ENCODE data around the gene GLIS2.

Gene GLIS2

DNA sequence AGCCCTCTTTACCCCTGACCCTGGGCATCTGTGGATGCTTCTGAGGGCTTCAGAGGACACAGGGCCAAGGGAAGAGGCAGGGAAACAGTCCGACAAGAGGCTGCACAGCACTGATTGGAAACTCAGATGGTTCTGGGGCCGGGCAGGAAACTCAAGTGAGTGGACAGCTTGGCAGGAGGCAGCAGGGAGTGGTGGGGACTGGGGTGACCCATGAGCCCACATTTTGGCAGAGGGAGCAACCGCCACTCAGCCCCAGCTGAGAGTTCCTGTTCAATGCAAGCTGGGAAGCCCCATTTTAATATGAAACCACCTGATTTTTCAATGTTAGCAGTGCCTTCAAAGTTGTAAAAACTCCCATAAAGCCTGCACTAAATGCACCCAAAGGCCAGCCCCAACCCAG, 54.3 kb downstream of the GLIS2 start:
- DNase-seq (ENCODE audit: low read depth in 2 of 2): no peak
- TF ChIP-seq, protein P1, sequence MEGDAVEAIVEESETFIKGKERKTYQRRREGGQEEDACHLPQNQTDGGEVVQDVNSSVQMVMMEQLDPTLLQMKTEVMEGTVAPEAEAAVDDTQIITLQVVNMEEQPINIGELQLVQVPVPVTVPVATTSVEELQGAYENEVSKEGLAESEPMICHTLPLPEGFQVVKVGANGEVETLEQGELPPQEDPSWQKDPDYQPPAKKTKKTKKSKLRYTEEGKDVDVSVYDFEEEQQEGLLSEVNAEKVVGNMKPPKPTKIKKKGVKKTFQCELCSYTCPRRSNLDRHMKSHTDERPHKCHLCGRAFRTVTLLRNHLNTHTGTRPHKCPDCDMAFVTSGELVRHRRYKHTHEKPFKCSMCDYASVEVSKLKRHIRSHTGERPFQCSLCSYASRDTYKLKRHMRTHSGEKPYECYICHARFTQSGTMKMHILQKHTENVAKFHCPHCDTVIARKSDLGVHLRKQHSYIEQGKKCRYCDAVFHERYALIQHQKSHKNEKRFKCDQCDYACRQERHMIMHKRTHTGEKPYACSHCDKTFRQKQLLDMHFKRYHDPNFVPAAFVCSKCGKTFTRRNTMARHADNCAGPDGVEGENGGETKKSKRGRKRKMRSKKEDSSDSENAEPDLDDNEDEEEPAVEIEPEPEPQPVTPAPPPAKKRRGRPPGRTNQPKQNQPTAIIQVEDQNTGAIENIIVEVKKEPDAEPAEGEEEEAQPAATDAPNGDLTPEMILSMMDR (IDR thresholded peaks at IDR 0.05; ENCODE audit: low read depth, low read length): no peak
- H3K4me3 ChIP-seq (replicated peaks in 1 of 2; ENCODE audit: low read depth in 2 of 2, low read length in 2 of 2): no peak overlapping the region

DNA sequence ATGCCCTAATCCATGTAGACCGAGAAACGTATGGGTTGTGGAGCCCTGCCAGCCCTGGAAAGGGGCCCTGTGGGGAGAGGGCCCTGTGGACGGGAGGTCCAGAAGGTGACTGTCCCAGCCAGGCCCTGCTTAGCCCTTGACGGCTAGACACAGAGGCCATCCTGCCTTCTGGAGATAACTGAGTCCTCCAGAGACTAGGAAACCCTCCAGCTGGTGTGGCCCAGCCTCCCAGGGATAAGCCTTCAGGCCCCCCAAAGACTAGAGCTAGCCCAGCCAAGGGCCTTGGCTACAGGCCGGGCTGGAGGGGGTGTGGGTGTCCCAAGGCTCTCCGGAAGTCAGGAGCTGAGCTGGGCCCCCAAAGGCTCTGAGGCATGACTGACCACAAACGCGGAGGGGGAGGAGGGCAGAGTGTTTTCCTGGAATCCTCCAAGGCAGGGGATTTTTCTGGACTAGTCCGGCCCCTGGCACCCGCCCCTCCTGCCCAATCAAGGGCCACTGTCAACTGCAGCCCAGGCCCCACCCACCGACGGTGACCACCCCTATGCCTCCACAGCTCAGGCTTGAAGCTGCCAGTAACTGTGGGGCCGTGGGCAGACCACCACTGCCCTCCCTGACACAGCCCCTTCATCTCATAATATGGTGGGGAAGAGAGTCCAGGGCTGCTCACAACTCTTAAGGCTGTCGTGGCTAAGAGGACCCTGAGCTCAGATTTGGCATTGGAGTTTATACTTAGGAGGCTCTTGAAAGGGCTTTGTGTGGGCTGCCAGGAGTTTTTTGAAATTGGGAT, 54.9 kb downstream of the GLIS2 start:
- TF ChIP-seq, protein P1 (IDR thresholded peaks at IDR 0.05; ENCODE audit: low read depth, low read length): no peak
- no peak overlapping the region for H3K4me3 ChIP-seq (replicated peaks in 1 of 2; ENCODE audit: low read depth in 2 of 2, low read length in 2 of 2)
- DNase-seq (ENCODE audit: low read depth in 2 of 2): peak; percentile 88 to 98

DNA sequence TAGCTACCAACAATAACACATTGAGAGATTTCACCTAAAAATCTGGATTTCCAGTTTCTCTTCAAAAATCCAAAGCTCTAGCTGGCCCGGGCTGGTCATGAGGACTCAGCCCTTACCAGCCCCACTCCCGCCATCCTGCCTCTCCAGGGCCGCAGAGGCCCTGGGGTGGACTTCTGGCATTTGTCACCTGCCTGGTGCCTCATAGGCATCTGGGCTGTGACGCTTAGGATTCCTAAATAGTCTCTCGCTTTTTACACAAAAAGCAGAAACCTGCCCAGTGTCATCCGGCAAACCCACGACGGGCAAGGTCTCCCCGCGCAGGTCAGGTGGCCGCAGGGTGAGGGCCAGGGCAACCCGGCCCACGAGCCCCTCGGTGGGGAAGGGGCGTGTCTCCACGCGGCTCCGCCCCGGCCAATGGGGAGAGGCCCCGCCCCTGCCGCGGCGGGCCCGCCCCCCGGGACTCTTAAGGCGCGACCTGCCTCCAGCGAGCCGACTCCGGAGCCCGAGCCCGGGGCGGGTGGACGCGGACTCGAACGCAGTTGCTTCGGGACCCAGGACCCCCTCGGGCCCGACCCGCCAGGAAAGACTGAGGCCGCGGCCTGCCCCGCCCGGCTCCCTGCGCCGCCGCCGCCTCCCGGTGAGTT, 55.6 kb downstream of the GLIS2 start, which contains the start of gene VASN:
VASN (plus strand) TSS at position 492 of the 644 bp plus-strand sequence. CDS start 9,030 bp downstream, outside the sequence.
- TF ChIP-seq, protein P1 (IDR thresholded peaks at IDR 0.05; ENCODE audit: low read depth, low read length): no peak
- peak within 1 kb of the TSS; percentile 87 to 95 for H3K4me3 ChIP-seq (replicated peaks in 1 of 2; ENCODE audit: low read depth in 2 of 2, low read length in 2 of 2)
- peak; percentile 78 to 89 for DNase-seq (ENCODE audit: low read depth in 2 of 2)

DNA sequence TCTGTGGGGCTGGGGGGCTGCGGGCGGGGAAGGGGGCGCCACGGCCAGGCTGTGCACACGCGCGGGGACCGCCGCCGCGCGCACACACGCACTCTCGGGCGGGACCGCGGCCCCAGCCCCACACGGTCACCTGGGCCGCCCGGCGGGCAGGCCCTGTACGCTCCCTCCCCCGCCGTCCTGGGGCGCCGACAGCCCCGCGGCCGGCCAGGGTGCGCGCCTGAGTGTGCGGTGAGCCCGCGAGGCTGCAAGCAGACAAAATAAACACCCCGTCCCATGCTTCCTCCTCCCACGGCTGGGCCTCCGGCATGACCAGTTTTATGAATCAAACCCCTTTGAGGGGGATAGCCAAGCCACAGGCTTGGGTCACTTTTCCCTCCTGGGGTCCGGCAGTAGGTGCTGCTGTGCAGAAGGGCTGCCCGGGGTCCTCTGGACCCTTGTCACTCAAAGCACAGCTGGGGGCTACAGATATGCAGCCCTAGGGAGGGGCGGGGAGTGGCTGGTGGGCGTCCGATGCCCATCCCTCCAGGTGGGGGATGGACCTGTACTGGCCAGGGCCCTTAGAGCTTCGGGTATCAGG, 56.2 kb downstream of the GLIS2 start:
- peak overlapping the region; percentile 87 to 95 for H3K4me3 ChIP-seq (replicated peaks in 1 of 2; ENCODE audit: low read depth in 2 of 2, low read length in 2 of 2)

DNA sequence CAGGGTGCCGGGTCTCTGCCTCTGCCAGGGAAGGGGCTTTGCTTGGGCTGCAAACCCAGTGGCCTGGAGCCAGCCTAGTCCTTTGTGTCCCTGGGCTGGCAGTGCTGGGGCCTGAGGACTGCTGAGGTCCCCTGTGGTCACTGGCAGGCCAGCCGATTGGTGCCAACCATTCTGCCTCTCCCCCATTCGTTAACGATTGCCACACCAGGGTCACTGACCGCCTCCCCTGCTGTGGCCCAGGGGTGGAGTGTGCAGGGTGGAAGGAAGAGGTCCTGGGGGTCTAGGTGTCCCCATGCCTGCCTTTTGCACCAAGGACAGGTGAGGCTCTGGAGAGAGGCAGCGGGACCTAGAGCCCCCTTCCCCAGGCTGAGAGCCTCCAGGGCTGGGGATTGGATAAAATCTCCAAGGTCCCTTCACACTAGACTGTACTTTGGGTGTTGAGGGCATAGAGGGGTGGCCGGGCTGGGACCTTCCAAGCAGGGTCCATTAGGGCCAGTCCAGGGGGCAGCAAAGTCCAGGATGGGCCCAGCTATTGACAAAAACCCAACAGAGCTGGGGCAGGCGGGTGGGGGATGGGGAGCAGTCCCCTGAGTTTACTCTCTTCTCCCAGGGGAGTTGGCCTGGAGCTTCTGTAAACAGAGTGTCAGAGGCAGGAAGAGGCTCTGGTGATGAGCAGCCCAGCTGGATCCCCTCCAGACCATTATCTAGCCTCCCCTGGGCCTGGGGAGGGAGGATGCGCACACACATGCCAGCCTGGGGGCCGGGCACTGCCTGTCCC, 56.9 kb downstream of the GLIS2 start:
- TF ChIP-seq, protein P1 (IDR thresholded peaks at IDR 0.05; ENCODE audit: low read depth, low read length): no peak
- peak; percentile 59 to 84 for DNase-seq (ENCODE audit: low read depth in 2 of 2)
- peak overlapping the region; percentile 87 to 95 for H3K4me3 ChIP-seq (replicated peaks in 1 of 2; ENCODE audit: low read depth in 2 of 2, low read length in 2 of 2)

More for the DNA sequence above, 56.2 kb downstream of the GLIS2 start:
- DNase-seq (ENCODE audit: low read depth in 2 of 2): no peak
- TF ChIP-seq, protein P1 (IDR thresholded peaks at IDR 0.05; ENCODE audit: low read depth, low read length): no peak

DNA sequence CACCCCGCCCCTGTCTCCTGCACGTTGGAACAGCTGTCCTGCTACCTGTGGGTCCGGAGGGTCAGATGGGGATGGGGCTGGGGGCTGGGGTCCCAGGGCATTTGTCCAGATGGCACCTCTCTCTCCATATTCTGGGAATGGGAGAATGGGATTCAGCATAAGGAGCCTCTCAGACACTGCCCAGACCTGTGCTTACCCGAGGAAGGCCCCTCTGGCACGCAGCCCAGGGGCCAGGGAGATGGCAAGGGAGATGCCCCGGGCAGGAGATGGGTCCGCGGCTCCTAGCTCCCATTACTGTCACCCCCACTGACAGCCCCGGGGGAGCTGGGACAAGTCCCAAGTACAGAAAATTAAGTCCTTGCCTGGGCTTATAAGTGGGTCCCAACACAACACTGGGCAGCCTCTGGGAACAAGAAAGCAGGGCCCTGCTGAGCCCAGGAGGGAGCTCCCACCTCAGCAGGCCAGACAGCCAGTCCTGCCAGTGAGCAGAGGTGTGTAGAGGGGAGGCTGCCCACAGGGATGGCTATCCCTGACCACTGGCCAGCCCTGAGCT, 57.6 kb downstream of the GLIS2 start:
- DNase-seq (ENCODE audit: low read depth in 2 of 2): no peak
- H3K4me3 ChIP-seq (replicated peaks in 1 of 2; ENCODE audit: low read depth in 2 of 2, low read length in 2 of 2): peak overlapping the region; percentile 87 to 95
- TF ChIP-seq, protein P1 (IDR thresholded peaks at IDR 0.05; ENCODE audit: low read depth, low read length): no peak

All from cardiac fibroblast (primary cell).